ENCODE results near the gene TXNIP. TPM values are rescaled to one million over a fixed set of nuclear protein-coding genes. Genes with fewer than 3 reads are reported as not detected.

TXNIP gene
- total and polyA plus RNA-seq, 2 donors from 2014 or later, result 356 to 1,197 TPM

GRCh38 chr1:145956361-145956760 is 40.0 kb downstream of the TXNIP start:
- FAIRE-seq, result no peak
- peak overlapping the region; percentile 71 to 83 (median 76) for H3K4me3 ChIP-seq (ENCODE audit: low read length in 3 of 3)
- H3K27me3 ChIP-seq (ENCODE audit: control insufficient read depth, insufficient read depth, low read length), result no peaks in the 10 kb centered on the region
- H3K9me3 ChIP-seq (ENCODE audit: control insufficient read depth in 2 of 3, insufficient read depth in 1 of 3, low read length in 3 of 3), result no peaks in the 10 kb centered on the region
- H3K27ac ChIP-seq (ENCODE audit: low read depth in 2 of 2, low read length in 2 of 2), result peak overlapping the region; percentile 86 to 91
- intact Hi-C loops (cut with DNase I), result no loop called here
- no peak for DNase-seq
- H3K4me1 ChIP-seq (ENCODE audit: control insufficient read depth in 2 of 3, insufficient read depth in 2 of 3, low read depth in 1 of 3, low read length in 3 of 3), result peaks cover 3 to 11% (median 10%) of the 10 kb centered on the region in 3 donors
- H3K36me3 ChIP-seq (ENCODE audit: control insufficient read depth in 2 of 3, insufficient read depth in 3 of 3, low read length in 3 of 3), result no peaks in the 10 kb centered on the region
- peak overlapping the region; percentile 64 to 76 (median 75) for H3K9ac ChIP-seq (ENCODE audit: low read length in 3 of 3)
- TF ChIP-seq, protein P1, sequence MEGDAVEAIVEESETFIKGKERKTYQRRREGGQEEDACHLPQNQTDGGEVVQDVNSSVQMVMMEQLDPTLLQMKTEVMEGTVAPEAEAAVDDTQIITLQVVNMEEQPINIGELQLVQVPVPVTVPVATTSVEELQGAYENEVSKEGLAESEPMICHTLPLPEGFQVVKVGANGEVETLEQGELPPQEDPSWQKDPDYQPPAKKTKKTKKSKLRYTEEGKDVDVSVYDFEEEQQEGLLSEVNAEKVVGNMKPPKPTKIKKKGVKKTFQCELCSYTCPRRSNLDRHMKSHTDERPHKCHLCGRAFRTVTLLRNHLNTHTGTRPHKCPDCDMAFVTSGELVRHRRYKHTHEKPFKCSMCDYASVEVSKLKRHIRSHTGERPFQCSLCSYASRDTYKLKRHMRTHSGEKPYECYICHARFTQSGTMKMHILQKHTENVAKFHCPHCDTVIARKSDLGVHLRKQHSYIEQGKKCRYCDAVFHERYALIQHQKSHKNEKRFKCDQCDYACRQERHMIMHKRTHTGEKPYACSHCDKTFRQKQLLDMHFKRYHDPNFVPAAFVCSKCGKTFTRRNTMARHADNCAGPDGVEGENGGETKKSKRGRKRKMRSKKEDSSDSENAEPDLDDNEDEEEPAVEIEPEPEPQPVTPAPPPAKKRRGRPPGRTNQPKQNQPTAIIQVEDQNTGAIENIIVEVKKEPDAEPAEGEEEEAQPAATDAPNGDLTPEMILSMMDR (IDR thresholded peaks at IDR 0.05; ENCODE audit: borderline replicate concordance, extremely low read depth, insufficient read depth), result no peak

GRCh38 chr1:145955436-145955835 is 40.9 kb downstream of the TXNIP start:
- no peak overlapping the region for H3K9ac ChIP-seq (ENCODE audit: low read length in 3 of 3)
- TF ChIP-seq, protein P1 (IDR thresholded peaks at IDR 0.05; ENCODE audit: borderline replicate concordance, extremely low read depth, insufficient read depth), result no peak
- no peaks in the 10 kb centered on the region for H3K9me3 ChIP-seq (ENCODE audit: control insufficient read depth in 2 of 3, insufficient read depth in 1 of 3, low read length in 3 of 3)
- H3K4me1 ChIP-seq (ENCODE audit: control insufficient read depth in 2 of 3, insufficient read depth in 2 of 3, low read depth in 1 of 3, low read length in 3 of 3), result peaks cover 3 to 10% (median 8%) of the 10 kb centered on the region in 3 donors
- H3K27me3 ChIP-seq (ENCODE audit: control insufficient read depth, insufficient read depth, low read length), result no peaks in the 10 kb centered on the region
- H3K27ac ChIP-seq (ENCODE audit: low read depth in 2 of 2, low read length in 2 of 2), result no peak overlapping the region
- no peak for FAIRE-seq
- DNase-seq, result peak in 2 of 5 donors; percentile 12
- H3K4me3 ChIP-seq (ENCODE audit: low read length in 3 of 3), result peak overlapping the region in 1 of 3 donors; percentile 76
- H3K36me3 ChIP-seq (ENCODE audit: control insufficient read depth in 2 of 3, insufficient read depth in 3 of 3, low read length in 3 of 3), result no peaks in the 10 kb centered on the region
- intact Hi-C loops (cut with DNase I), result no loop called here

DNA sequence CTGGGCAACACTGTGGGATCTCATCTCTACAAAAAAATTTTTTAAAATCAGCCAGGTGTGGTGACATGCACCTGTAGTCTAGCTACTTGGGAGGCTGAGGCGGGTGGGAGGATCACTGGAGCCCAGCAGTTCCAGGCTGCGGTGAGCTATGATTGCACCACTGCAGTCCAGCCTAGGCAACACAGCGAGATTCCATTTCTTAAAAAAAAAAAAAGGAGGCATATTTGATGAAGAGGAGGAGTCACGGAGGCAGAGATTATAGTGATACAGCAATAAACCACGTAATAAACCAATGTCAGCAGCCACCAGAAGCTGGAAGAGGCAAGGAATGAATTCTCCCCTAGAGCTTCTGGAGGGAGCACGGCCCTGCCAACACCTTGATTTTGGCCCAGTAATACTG is 42.5 kb downstream of the TXNIP start:
- Histone ChIP-seq H3K9ac (ENCODE audit: low read length in 3 of 3) (no peak overlapping the region), H3K36me3 (ENCODE audit: control insufficient read depth in 2 of 3, insufficient read depth in 3 of 3, low read length in 3 of 3) (no peaks in the 10 kb centered on the region), H3K27me3 (ENCODE audit: control insufficient read depth, insufficient read depth, low read length) (no peaks in the 10 kb centered on the region), H3K4me3 (ENCODE audit: low read length in 3 of 3) (no peak overlapping the region), H3K27ac (ENCODE audit: low read depth in 2 of 2, low read length in 2 of 2) (no peak overlapping the region), H3K9me3 (ENCODE audit: control insufficient read depth in 2 of 3, insufficient read depth in 1 of 3, low read length in 3 of 3) (no peaks in the 10 kb centered on the region), H3K4me1 (ENCODE audit: control insufficient read depth in 2 of 3, insufficient read depth in 2 of 3, low read depth in 1 of 3, low read length in 3 of 3) (peaks cover 3 to 8% (median 7%) of the 10 kb centered on the region in 3 donors)
- TF ChIP-seq, protein P1 (IDR thresholded peaks at IDR 0.05; ENCODE audit: borderline replicate concordance, extremely low read depth, insufficient read depth), result no peak
- FAIRE-seq (no peak), DNase-seq (no peak)
- intact Hi-C loops (cut with DNase I), result no loop called here

DNA sequence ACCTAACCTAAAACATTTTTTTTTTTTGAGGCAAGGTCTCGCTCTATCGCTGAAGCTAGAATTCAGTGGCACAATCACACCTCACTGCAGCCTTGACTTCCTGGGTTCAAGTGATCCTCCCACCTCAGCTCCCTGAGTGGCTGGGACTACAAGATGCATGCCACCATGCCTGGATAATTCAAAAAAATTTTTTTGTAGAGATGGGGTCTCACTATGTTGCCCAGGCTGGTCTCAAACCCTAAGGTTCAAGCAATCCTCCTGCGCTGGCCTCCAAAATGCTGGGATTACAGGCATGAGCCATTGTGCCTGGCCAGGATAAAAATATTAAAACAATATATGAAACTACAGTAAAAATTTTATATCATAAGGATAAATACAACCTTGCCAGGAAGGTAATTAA is 43.5 kb downstream of the TXNIP start:
- TF ChIP-seq, protein P1 (IDR thresholded peaks at IDR 0.05; ENCODE audit: borderline replicate concordance, extremely low read depth, insufficient read depth), result no peak
- no peak overlapping the region for H3K4me3 ChIP-seq (ENCODE audit: low read length in 3 of 3)
- FAIRE-seq (no peak), DNase-seq (no peak)
- H3K27me3 ChIP-seq (ENCODE audit: control insufficient read depth, insufficient read depth, low read length), result no peaks in the 10 kb centered on the region
- no peaks in the 10 kb centered on the region for H3K9me3 ChIP-seq (ENCODE audit: control insufficient read depth in 2 of 3, insufficient read depth in 1 of 3, low read length in 3 of 3)
- intact Hi-C loops (cut with DNase I), result no loop called here
- no peak overlapping the region for H3K27ac ChIP-seq (ENCODE audit: low read depth in 2 of 2, low read length in 2 of 2)
- no peaks in the 10 kb centered on the region for H3K36me3 ChIP-seq (ENCODE audit: control insufficient read depth in 2 of 3, insufficient read depth in 3 of 3, low read length in 3 of 3)
- H3K4me1 ChIP-seq (ENCODE audit: control insufficient read depth in 2 of 3, insufficient read depth in 2 of 3, low read depth in 1 of 3, low read length in 3 of 3), result peaks cover 0 to 7% (median 5%) of the 10 kb centered on the region in 3 donors
- no peak overlapping the region for H3K9ac ChIP-seq (ENCODE audit: low read length in 3 of 3)

Measured in kidney (tissue), 14 donors.